ENCODE data around the gene DGAT2.
"Not testable (repeated sequence)": the region's sequence is repeated elsewhere in the genome, so short reads cannot be mapped to it uniquely, and the experiment has no call there.

DGAT2 gene

GRCh38 chr11:75768112-75768908 lies at the start of gene DGAT2:
Gene DGAT2 (plus strand): TSS chr11:75768778. CDS start chr11:75768992, 214 bp downstream.
- DNase-seq (ENCODE audit: low spot score) = peak; percentile 84

- no peak for DNase-seq (ENCODE audit: low spot score)
Measured at GRCh38 chr11:75719340-75720239, 49.0 kb upstream of the DGAT2 start.

GRCh38 chr11:75720639-75721038 lies 47.9 kb upstream of the DGAT2 start:
- DNase-seq (ENCODE audit: low spot score) = no peak

GRCh38 chr11:75721852-75722668 lies 46.5 kb upstream of the DGAT2 start:
- no peak for DNase-seq (ENCODE audit: low spot score)

GRCh38 chr11:75722669-75723042 lies 45.9 kb upstream of the DGAT2 start:
- DNase-seq (ENCODE audit: low spot score) = no peak

GRCh38 chr11:75725547-75726320 lies 42.8 kb upstream of the DGAT2 start:
- no peak for DNase-seq (ENCODE audit: low spot score)

- no peak for DNase-seq (ENCODE audit: low spot score)
Measured at GRCh38 chr11:75728992-75729391, 39.6 kb upstream of the DGAT2 start.

- no peak for DNase-seq (ENCODE audit: low spot score)
Measured at GRCh38 chr11:75731095-75731494, 37.5 kb upstream of the DGAT2 start.

GRCh38 chr11:75733071-75733430 lies 35.5 kb upstream of the DGAT2 start:
- DNase-seq (ENCODE audit: low spot score) = no peak

- no peak for DNase-seq (ENCODE audit: low spot score)
Measured at GRCh38 chr11:75733431-75734107, 35.0 kb upstream of the DGAT2 start.

- DNase-seq (ENCODE audit: low spot score) = no peak
Measured at GRCh38 chr11:75734491-75735180, 33.9 kb upstream of the DGAT2 start.

GRCh38 chr11:75735181-75735845 lies 33.3 kb upstream of the DGAT2 start:
- DNase-seq (ENCODE audit: low spot score) = no peak

- no peak for DNase-seq (ENCODE audit: low spot score)
Measured at GRCh38 chr11:75737314-75737713, 31.3 kb upstream of the DGAT2 start.

GRCh38 chr11:75740681-75741080 lies 27.9 kb upstream of the DGAT2 start:
- DNase-seq (ENCODE audit: low spot score) = no peak

GRCh38 chr11:75743159-75743558 lies 25.4 kb upstream of the DGAT2 start:
- not testable (repeated sequence) for DNase-seq (ENCODE audit: low spot score)

GRCh38 chr11:75743711-75744563 lies 24.6 kb upstream of the DGAT2 start:
- no peak for DNase-seq (ENCODE audit: low spot score)

- no peak for DNase-seq (ENCODE audit: low spot score)
Measured at GRCh38 chr11:75745807-75746206, 22.8 kb upstream of the DGAT2 start.

GRCh38 chr11:75748729-75749273 lies 19.8 kb upstream of the DGAT2 start:
- DNase-seq (ENCODE audit: low spot score) = not testable (repeated sequence)

Data from hematopoietic multipotent progenitor cell treated with erythropoietin and hydrocortisone succinate and interleukin-3 and kit ligand, for 15 days (in vitro differentiated cells).